ENCODE results near the gene NACAD. TPM values are rescaled to one million over a fixed set of nuclear protein-coding genes. Genes with fewer than 3 reads are reported as not detected.
"Not testable (repeated sequence)": the region's sequence is repeated elsewhere in the genome, so short reads cannot be mapped to it uniquely, and the experiment has no call there.

Gene NACAD
- total RNA-seq, 1 donor from 2014 or later: 0.20 TPM

GRCh38 chr7:45053401-45053800, 35.4 kb downstream of the NACAD start:
- no peak for ATAC-seq

GRCh38 chr7:45052011-45052410, 36.8 kb downstream of the NACAD start:
- ATAC-seq: no peak

- no peak for ATAC-seq
These were observed 38.6 kb downstream of the NACAD start for GRCh38 chr7:45050198-45050597.

- no peak for ATAC-seq
These were observed 40.0 kb downstream of the NACAD start for GRCh38 chr7:45048748-45049147.

- no peak for ATAC-seq
These were observed 44.4 kb downstream of the NACAD start for GRCh38 chr7:45044338-45044737.

- no peak for ATAC-seq
These were observed 49.7 kb downstream of the NACAD start for GRCh38 chr7:45039106-45039505.

GRCh38 chr7:45037876-45038275, 50.9 kb downstream of the NACAD start:
- ATAC-seq: no peak

GRCh38 chr7:45036796-45037195, 52.0 kb downstream of the NACAD start:
- no peak for ATAC-seq

- ATAC-seq: no peak
These were observed 52.5 kb downstream of the NACAD start for GRCh38 chr7:45036317-45036716.

- peak; percentile 79 for ATAC-seq
These were observed 52.9 kb downstream of the NACAD start for GRCh38 chr7:45035893-45036292.

GRCh38 chr7:45035371-45035770, 53.4 kb downstream of the NACAD start:
- no peak for ATAC-seq

GRCh38 chr7:45034710-45035109, 54.1 kb downstream of the NACAD start:
- ATAC-seq: not testable (repeated sequence)

GRCh38 chr7:45033931-45034290, 54.9 kb downstream of the NACAD start:
- peak; percentile 89 for ATAC-seq

GRCh38 chr7:45033261-45033930, 55.4 kb downstream of the NACAD start:
- ATAC-seq: no peak

- no peak for ATAC-seq
These were observed 56.3 kb downstream of the NACAD start for GRCh38 chr7:45032421-45032820.

- no peak for ATAC-seq
These were observed 56.9 kb downstream of the NACAD start for GRCh38 chr7:45031829-45032228.

Other genes starting within 250 kb of the NACAD start
- gene H2AZ2, start 240.9 kb downstream of the NACAD start, total RNA-seq: 87.6 TPM
- 19.4 TPM for gene PURB, start 203.4 kb downstream of the NACAD start, total RNA-seq
- gene MYO1G, start 110.0 kb downstream of the NACAD start, total RNA-seq: 1.1 TPM
- 17.8 TPM for gene CCM2, start 88.8 kb downstream of the NACAD start, total RNA-seq
- 51.9 TPM for gene TBRG4, start 22.7 kb upstream of the NACAD start, total RNA-seq
- gene RAMP3, start 68.8 kb upstream of the NACAD start, total RNA-seq: 7.8 TPM